H54 (cell line): ENCODE measurements around the gene CRYBA1.
"Not testable (repeated sequence)": the region's sequence is repeated elsewhere in the genome, so short reads cannot be mapped to it uniquely, and the experiment has no call there.

Experiments used
- DNase-seq: peaks from one replicate; pipeline ENCODE4 v3.0.0; 2011; ENCODE audit warnings: low spot score, mixed read lengths; ENCODE audit not compliant: insufficient read length
- FAIRE-seq: peaks from 3 replicates; lab custom pipeline; 2011; peaks lifted over from hg19 to GRCh38; lab: Jason Lieb, UNC
- POLR2A ChIP-seq: IDR thresholded peaks from 2 replicates; pipeline ENCODE4 v1.6.1; 2011; ENCODE audit warnings: low read depth, mild to moderate bottlenecking, low read length

Gene CRYBA1

GRCh38 chr17:29216856-29217255 is 29.8 kb upstream of the CRYBA1 start:
- TF ChIP-seq POLR2A: no peak
- FAIRE-seq: no peak
- no peak for DNase-seq

GRCh38 chr17:29219378-29220047 is 27.1 kb upstream of the CRYBA1 start:
- no peak for FAIRE-seq
- no peak for TF ChIP-seq POLR2A
- DNase-seq: peak; percentile 78

DNA sequence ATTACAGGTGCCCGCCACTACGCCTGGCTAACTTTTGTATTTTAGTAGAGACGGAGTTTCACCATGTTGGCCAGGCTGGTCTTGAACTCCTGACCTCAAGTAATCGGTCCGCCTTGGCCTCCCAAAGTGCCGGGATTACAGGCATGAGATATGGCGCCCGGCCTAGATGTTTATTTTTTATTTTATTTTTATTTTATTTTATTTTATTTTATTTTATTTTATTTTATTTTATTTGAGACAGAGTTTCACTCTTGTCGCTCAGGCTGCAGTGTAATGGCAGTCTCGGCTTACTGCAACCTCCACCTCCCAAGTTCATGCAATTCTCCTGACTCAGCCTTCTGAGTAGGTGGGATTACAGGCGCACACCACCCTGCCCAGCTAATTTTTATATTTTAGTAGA is 25.3 kb upstream of the CRYBA1 start:
- DNase-seq, FAIRE-seq: not testable (repeated sequence)

DNA sequence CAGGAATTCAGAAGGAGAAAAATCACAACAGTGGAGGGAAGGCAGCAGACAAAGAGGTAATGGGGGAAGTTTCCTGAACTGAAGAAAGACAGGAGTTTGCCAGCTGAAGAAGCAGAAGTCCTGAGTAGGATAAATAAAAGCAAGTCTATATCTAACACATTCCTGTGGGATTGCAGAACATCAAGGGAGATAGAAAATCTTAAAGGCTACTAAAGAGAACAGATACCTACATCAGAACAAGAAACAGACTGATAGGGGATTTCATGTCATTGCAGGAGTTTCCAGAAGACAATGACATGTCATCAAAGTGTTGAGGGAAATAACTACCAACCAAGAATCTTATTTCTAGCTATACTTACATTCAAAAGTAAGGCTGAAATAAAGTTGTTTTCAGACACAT is 21.3 kb upstream of the CRYBA1 start:
- DNase-seq (no peak), FAIRE-seq (no peak)
- no peak for TF ChIP-seq POLR2A

GRCh38 chr17:29233301-29233700 is 13.4 kb upstream of the CRYBA1 start:
- no peak for DNase-seq
- FAIRE-seq: no peak
- TF ChIP-seq POLR2A: no peak

DNA sequence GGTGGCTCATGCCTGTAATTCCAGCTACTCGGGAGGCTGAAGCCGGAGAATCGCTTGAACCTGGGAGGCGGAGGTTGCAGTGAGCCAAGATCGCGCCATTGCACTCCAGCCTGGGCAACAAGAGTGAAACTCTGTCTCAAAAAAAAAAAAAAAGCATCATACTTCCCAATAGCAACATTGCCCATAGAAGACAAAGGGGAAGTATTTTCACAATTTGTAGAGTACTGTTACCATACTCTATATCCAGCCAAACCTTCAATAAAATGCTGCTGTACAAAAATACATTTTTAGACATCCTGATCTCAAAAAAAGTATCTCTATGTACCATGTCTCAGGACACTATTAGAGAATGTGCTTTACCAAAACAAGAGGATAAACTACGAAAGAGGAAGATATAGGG is 11.7 kb upstream of the CRYBA1 start:
- DNase-seq, FAIRE-seq: not testable (repeated sequence)

DNA sequence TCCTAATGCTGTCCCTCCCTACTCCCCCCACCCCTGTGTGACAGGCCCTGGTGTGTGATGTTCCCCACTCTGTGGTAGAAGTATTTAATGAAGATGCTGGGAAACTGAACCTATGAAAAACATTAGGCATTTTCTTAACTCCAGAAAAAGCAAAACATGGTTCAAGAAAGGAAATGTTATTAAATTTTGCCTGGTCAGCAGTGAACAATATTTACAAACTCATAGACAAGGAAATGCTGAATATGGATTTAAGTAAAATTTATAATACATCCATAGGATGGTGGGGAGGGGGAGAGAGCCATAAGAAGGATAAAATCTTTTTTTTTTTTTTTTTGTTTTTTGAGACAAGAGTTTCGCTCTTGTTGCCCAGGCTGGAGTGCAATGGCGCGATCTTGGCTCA is 10.8 kb upstream of the CRYBA1 start:
- FAIRE-seq: no peak
- no peak for DNase-seq
- no peak for TF ChIP-seq POLR2A

DNA sequence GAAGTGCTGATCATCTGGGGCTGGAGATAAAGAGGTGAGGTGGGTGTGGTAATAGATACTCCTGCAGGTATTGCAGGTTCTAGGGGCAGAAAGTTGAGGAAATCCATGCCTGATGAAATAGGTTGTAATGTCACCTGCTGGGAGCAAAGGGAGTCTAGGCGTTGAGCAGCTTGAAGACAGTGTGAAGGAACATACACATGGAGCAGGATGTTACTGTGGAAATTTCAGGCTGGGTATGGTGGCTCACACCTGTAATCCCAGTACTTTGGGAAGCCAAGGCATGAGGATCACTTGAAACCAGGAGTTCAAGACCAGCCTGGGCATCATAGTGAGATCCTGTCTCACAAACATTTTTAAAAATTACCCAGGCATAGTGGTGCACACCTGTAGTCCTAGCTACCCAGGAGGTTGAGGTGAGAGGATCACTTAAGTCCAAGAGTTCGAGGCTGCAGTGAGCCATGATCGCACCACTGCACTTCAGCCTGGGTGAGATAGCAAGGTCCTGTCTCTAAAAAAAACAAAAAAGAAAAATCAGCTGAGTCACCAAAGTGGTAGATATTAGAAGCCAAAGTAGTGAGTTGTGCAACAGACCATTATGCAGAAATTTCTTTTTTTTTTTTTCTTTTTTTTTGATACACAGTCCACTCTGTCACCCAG is 9.1 kb upstream of the CRYBA1 start:
- DNase-seq: no peak
- no peak for FAIRE-seq
- no peak for TF ChIP-seq POLR2A

- FAIRE-seq: no peak
- TF ChIP-seq POLR2A: no peak
- DNase-seq: no peak
Observed at GRCh38 chr17:29238133-29238850, 8.4 kb upstream of the CRYBA1 start.

GRCh38 chr17:29240477-29240876 is 6.2 kb upstream of the CRYBA1 start:
- FAIRE-seq (no peak), DNase-seq (no peak)
- no peak for TF ChIP-seq POLR2A

GRCh38 chr17:29240968-29241963 is 5.4 kb upstream of the CRYBA1 start:
- peak; percentile 88 for DNase-seq
- no peak for TF ChIP-seq POLR2A

DNA sequence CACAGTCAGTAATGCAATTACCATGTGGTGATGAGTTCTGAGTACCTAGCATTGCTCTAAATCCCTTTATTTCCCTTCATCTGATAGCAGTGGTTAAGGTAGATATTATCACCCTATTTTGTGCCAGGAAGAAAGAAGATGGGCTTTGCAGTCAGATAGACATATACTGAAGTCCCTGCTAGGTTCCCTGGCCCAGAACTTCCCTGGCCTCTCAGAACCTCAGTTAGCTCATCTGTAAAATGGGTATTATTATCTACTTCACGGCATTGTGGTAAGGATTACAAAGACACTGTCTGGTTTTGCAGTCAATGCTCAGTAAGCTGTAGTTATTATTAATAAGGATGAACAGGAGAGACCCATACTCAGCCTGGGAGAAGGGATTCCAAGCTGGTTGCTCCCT is 4.6 kb upstream of the CRYBA1 start:
- FAIRE-seq: no peak
- no peak for DNase-seq
- TF ChIP-seq POLR2A: no peak

More at GRCh38 chr17:29240968-29241963, 5.4 kb upstream of the CRYBA1 start:
- FAIRE-seq: peak; percentile 82

DNA sequence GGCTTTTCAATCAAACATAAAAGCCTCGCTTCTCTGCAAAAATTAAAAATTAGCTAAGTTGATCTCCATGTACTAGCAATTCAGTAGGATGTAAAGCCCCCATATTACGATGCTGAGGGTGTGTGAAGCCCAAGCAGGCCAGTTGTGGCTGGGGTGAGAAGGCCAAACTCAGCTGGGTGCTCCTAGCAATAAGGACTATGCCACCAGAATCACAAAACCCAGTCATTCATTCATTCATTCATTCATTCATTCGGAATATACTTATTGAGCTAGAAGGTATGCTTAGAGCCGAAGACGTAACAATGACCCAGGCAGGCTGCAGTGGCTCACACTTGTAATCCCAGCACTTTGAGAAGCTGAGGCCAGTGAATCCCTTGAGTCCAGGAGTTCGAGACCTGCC is 3.9 kb upstream of the CRYBA1 start:
- FAIRE-seq (no peak), DNase-seq (no peak)
- no peak for TF ChIP-seq POLR2A
